ENCODE data around the gene ABCA13. TPM values are rescaled to one million over a fixed set of nuclear protein-coding genes. Genes with fewer than 3 reads are reported as not detected.

ABCA13 gene
- total RNA-seq, 6 experiments from 2014 or later: 0.43 to 2.6 (median 0.84) TPM

DNA sequence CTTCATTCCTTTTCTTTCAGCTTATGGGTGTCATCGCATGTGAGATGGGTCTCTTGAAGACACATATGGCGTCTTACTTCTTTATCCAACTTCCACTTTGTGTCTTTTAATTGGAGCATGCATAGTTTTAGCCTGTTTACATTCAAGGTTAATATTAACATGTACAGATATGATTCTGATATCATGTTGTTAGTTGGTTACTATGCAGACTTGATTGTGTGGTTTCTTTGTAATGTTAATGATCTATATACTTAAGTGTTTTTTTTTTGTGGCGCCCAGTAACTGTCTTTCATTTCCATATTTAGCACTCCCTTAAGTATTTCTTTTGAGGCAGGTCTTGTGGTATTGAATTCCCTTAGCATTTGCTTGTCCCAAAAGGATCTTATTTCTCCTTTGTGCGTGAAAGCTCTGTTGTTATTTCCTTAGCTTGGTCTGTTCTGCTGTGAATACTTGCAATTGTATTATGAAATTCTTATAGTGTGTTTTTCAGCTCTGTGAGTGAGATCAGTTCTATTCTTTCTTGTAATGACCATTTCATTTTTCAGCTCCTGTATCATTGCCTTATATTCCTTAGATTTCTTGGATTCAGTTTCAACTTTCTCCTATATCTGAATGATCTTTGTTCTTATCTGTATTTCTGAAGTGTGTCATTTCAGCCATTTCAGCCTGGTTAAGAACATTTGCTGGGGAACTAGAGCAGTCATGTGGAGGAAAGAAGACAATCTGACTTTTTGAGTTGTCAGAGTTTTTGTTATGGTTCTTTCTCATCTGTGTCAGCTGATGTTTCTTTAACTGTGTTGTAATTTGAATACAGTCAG lies 88.4 kb downstream of the ABCA13 start:
- ATAC-seq (no peak), DNase-seq (no peak)
- Histone ChIP-seq H3K36me3 (no peaks in the 10 kb centered on the region), H3K27ac (no peak overlapping the region), H3K27me3 (no peaks in the 10 kb centered on the region), H3K4me1 (no peaks in the 10 kb centered on the region), H3K9me3 (no peaks in the 10 kb centered on the region), H3K4me3 (no peak overlapping the region)
- WGBS (ENCODE audit: insufficient coverage, low coverage, low lambda C conversion rate, missing lambda C conversion rate): 60% methylated on average over 4 of the region's 4 CpGs
- intact Hi-C loops (cut with DNase I): no loop called here
- no peak for TF ChIP-seq POLR2A (IDR thresholded peaks at IDR 0.05)
- TF ChIP-seq, protein P1, sequence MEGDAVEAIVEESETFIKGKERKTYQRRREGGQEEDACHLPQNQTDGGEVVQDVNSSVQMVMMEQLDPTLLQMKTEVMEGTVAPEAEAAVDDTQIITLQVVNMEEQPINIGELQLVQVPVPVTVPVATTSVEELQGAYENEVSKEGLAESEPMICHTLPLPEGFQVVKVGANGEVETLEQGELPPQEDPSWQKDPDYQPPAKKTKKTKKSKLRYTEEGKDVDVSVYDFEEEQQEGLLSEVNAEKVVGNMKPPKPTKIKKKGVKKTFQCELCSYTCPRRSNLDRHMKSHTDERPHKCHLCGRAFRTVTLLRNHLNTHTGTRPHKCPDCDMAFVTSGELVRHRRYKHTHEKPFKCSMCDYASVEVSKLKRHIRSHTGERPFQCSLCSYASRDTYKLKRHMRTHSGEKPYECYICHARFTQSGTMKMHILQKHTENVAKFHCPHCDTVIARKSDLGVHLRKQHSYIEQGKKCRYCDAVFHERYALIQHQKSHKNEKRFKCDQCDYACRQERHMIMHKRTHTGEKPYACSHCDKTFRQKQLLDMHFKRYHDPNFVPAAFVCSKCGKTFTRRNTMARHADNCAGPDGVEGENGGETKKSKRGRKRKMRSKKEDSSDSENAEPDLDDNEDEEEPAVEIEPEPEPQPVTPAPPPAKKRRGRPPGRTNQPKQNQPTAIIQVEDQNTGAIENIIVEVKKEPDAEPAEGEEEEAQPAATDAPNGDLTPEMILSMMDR (IDR thresholded peaks at IDR 0.05): no peak

DNA sequence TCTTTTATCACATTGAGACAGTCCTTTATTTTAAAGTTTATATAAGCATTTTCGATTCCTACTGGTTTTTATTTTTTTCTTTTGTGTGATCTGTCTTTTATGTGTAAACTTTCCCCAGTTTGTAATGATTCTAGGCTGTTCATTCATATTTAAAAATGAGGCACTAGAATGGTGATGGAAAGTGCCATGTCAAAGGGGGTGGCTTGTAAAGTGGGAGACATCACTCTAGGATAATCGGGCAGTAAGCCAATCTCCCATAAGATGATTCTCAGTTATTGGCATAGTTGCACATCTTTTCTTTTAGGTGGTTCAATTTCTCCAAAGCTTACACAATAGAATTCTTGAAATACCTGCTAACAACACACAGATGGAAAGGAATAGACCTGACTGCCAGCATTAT lies 90.4 kb downstream of the ABCA13 start:
- intact Hi-C loops (cut with DNase I): no loop called here
- Histone ChIP-seq H3K9me3 (no peaks in the 10 kb centered on the region), H3K4me1 (no peaks in the 10 kb centered on the region), H3K27me3 (no peaks in the 10 kb centered on the region), H3K4me3 (no peak overlapping the region), H3K27ac (no peak overlapping the region), H3K36me3 (no peaks in the 10 kb centered on the region)
- DNase-seq (no peak), ATAC-seq (no peak)
- WGBS (ENCODE audit: insufficient coverage, low coverage, low lambda C conversion rate, missing lambda C conversion rate): 44% methylated on average over 2 of the region's 2 CpGs
- TF ChIP-seq, protein P1 (IDR thresholded peaks at IDR 0.05): no peak
- no peak for TF ChIP-seq POLR2A (IDR thresholded peaks at IDR 0.05)

DNA sequence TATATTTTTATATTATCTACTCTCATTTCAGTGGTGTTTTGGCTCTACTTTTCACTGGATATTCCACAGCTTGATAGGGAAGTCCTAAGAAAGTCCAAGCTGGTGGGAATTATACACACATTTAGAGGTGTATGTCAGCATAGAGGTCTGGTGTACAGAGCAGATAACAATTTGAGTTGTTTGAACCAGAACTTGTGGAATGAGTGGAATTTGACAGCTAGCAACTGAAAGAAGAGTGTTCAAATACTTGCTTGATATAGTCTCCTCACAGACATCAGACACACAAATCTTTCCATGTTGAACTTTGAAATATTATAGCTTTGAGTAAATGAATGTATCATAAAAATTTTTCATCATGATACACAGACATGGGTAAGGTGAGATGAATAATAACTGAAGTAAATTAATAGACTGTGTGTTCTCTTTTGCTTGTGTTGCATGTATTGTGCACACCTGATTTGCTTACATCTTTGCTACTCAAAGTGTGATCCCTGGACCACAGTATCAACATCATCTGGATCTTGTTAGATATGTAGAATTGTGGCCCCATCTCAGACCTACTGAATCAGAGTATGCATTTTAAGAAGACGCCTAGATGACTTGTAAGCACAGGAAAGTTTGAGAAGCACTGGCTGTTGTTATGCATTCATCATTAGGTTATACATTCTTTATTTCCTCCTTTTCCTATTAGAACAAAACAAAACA lies 91.5 kb downstream of the ABCA13 start:
- TF ChIP-seq POLR2A (IDR thresholded peaks at IDR 0.05): no peak
- TF ChIP-seq, protein P1 (IDR thresholded peaks at IDR 0.05): no peak
- ATAC-seq (no peak), DNase-seq (no peak)
- H3K36me3 ChIP-seq: no peaks in the 10 kb centered on the region
- intact Hi-C loops (cut with DNase I): no loop called here
- no peaks in the 10 kb centered on the region for H3K4me1 ChIP-seq
- no peaks in the 10 kb centered on the region for H3K27me3 ChIP-seq
- H3K27ac ChIP-seq: no peak overlapping the region
- H3K9me3 ChIP-seq: no peaks in the 10 kb centered on the region
- 31% methylated on average over 1 of the region's 1 CpG for WGBS (ENCODE audit: insufficient coverage, low coverage, low lambda C conversion rate, missing lambda C conversion rate)
- H3K4me3 ChIP-seq: no peak overlapping the region

DNA sequence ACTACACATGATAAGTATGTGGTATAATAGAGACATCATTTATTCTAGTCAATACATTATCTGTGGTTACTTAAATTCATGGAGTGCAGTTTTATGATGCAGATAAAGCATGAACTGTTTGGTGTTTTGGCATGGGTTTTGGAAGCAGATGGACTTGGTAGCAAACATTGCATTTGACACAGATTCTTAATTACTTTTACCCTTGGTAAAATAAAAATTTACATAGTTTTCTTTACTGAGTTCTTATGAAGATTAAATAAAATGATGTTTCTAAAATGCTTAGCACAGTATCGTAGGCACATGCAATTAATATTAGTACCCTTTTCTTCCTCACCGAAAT lies 92.0 kb downstream of the ABCA13 start:
- intact Hi-C loops (cut with DNase I): no loop called here
- ATAC-seq: no peak
- WGBS (ENCODE audit: insufficient coverage, low coverage, low lambda C conversion rate, missing lambda C conversion rate): 69% methylated on average over 2 of the region's 2 CpGs
- no peak overlapping the region for H3K4me3 ChIP-seq
- H3K4me1 ChIP-seq: no peaks in the 10 kb centered on the region
- TF ChIP-seq, protein P1 (IDR thresholded peaks at IDR 0.05): no peak
- TF ChIP-seq POLR2A (IDR thresholded peaks at IDR 0.05): no peak
- H3K27ac ChIP-seq: no peak overlapping the region
- DNase-seq: no peak
- no peaks in the 10 kb centered on the region for H3K27me3 ChIP-seq
- no peaks in the 10 kb centered on the region for H3K36me3 ChIP-seq
- H3K9me3 ChIP-seq: no peaks in the 10 kb centered on the region

All from right lobe of liver (tissue), 6 donors.